WTC11 (cell line): Measurements from ENCODE around the gene SECTM1.

Source experiments
- CTCF ChIP-seq: fragments of 200-600 bp; IDR thresholded peaks from 2 replicates; pipeline ENCODE4 v1.8.0; 2022; ENCODE audit warnings: antibody characterized with exemption
- FOXK1 ChIP-seq: sonication (generic); formaldehyde crosslinking; IDR thresholded peaks from 2 replicates; pipeline ENCODE4 v1.8.0; 2022; ENCODE audit warnings: mild to moderate bottlenecking, moderate library complexity, missing genetic modification reagents
- JUN ChIP-seq: sonication (generic); formaldehyde crosslinking; IDR thresholded peaks from 2 replicates; pipeline ENCODE4 v1.8.0; 2023; ENCODE audit warnings: mild to moderate bottlenecking, missing genetic modification reagents
- MAX ChIP-seq: sonication (generic); formaldehyde crosslinking; IDR thresholded peaks from 2 replicates; pipeline ENCODE4 v1.8.0; 2022; ENCODE audit warnings: mild to moderate bottlenecking, missing genetic modification reagents
- MXD4 ChIP-seq: fragments of 250-450 bp; sonication (Bioruptor Pico); IDR thresholded peaks from 2 replicates; pipeline ENCODE4 v1.8.0; 2021; ENCODE audit warnings: mild to moderate bottlenecking, moderate library complexity, borderline replicate concordance
- NR2C2 ChIP-seq: sonication (generic); formaldehyde crosslinking; IDR thresholded peaks from 2 replicates; pipeline ENCODE4 v1.8.0; 2022; ENCODE audit warnings: mild to moderate bottlenecking, missing genetic modification reagents
- RORB ChIP-seq: fragments of 250-450 bp; sonication (Bioruptor Pico); IDR thresholded peaks from 2 replicates; pipeline ENCODE4 v1.9.0; 2021; ENCODE audit warnings: mild to moderate bottlenecking
- SP1 ChIP-seq: sonication (generic); formaldehyde crosslinking; conservative IDR thresholded peaks from 2 replicates; pipeline ENCODE4 v1.8.1; 2022; ENCODE audit warnings: missing genetic modification reagents
- USF1 ChIP-seq: sonication (generic); formaldehyde crosslinking; IDR thresholded peaks from 2 replicates; pipeline ENCODE4 v1.8.0; 2022; ENCODE audit warnings: mild to moderate bottlenecking, missing genetic modification reagents
- ZBTB21 ChIP-seq: sonication (generic); formaldehyde crosslinking; IDR thresholded peaks from 2 replicates; pipeline ENCODE4 v1.8.1; 2023; ENCODE audit warnings: mild to moderate bottlenecking, missing genetic modification reagents, borderline replicate concordance
- ZNF512 ChIP-seq: sonication (generic); formaldehyde crosslinking; IDR thresholded peaks from 2 replicates; pipeline ENCODE4 v1.8.1; 2022; ENCODE audit warnings: missing genetic modification reagents, borderline replicate concordance

- TF ChIP-seq ZBTB21 (CRISPR knock-in tag), result no peak
- TF ChIP-seq CTCF, result peak; percentile 97
- no peak for TF ChIP-seq USF1 (CRISPR knock-in tag)
- no peak for TF ChIP-seq RORB (CRISPR knock-in tag)
- no peak for TF ChIP-seq MXD4
- no peak for TF ChIP-seq SP1 (CRISPR knock-in tag)
- no peak for TF ChIP-seq FOXK1 (CRISPR knock-in tag)
- TF ChIP-seq NR2C2, result no peak
- no peak for TF ChIP-seq JUN
- peak; percentile 41; the same call in 1 of the 2 replicates for TF ChIP-seq MAX (CRISPR knock-in tag)
- TF ChIP-seq ZNF512 (CRISPR knock-in tag), result no peak
Observed at GRCh38 chr17:82351713-82352488, 18.3 kb upstream of the SECTM1 start.
